Heart left ventricle (tissue), 13 donors: ENCODE data around the gene CEP112.

Experiments
- CTCF ChIP-seq, 12 donors: fragments of 200-600 bp; sonication (generic) in 4 of 12; IDR thresholded peaks; one replicate each; pipeline versions ENCODE4 v1.5.0 to v1.8.0; 2018 to 2022; ENCODE audit warnings: antibody characterized with exemption in 12 of 12, mild to moderate bottlenecking in 5 of 12
- POLR2A ChIP-seq, 2 donors: fragments of 450-650 bp; IDR thresholded peaks; one replicate each; pipeline ENCODE4 v1.6.1; 2017; ENCODE audit warnings: antibody characterized with exemption in 2 of 2, mild to moderate bottlenecking in 2 of 2, moderate library complexity in 2 of 2
- donor health status: ischemic (EF 13 %, LVEDD 7.1; RV severe dilation, severe dysfunction).
- donor health status: DM: no; HTN: yes; CAD: no.
- donor health status: DM: no; HTN: no; CAD: no.
- donor health status: ischemic (EF 25% LVEDD 6.9; RV normal size, moderate dysfunction).
- donor health status: ischemic (EF 25% LVEDD 5.7; RV mildly dilated, moderate dysfunction).
- donor health status: ischemic (EF 35%, LVEDD 5.7; RV mildly dilated, moderate dysfunction).
- donor health status: nonischemic (EF 11% LVEDD 7.7; RV severe dilation, severe dysfunction).
- donor health status: DM: yes; HTN: yes; CAD: no.
- donor health status: PGD.
- donor health status: ischemic (EF 29% LVEDD 5.4; RV normal size, mild dysfunction).
- donor health status: nonischemic (EF 23%, LVEDD 6.1; RV moderate dilation, normal function).

GRCh38 chr17:65667656-65668055 lies 524.3 kb downstream of the CEP112 start:
- no peak for TF ChIP-seq POLR2A (IDR thresholded peaks at IDR 0.05)
- TF ChIP-seq CTCF (IDR thresholded peaks at IDR 0.05) = no peak
